ENCODE results near the gene THSD7B. TPM values are rescaled to one million over a fixed set of nuclear protein-coding genes. Genes with fewer than 3 reads are reported as not detected.

Gene THSD7B
- total and polyA plus RNA-seq, 2 of the 8 experiments (the other 6 are each of a cell fraction or from before 2014, with no cell fraction given) = 0.60 to 2.9 TPM

Small RNA genes within 50 kb of the gene (small RNA-seq; reads per million reads assigned to genes)
- gene RF00019 (ENCODE audit: insufficient read depth) (not detected), gene RNA5SP105 (ENCODE audit: insufficient read depth) (not detected)
